Astrocyte of the spinal cord (primary cell): ENCODE data around the gene SLIT3.

Source experiments
- DNase-seq: peaks from one replicate; pipeline ENCODE4 v3.0.0; 2011; ENCODE audit warnings: low read depth, low spot score
- H3K4me3 ChIP-seq: 2 replicates; pipeline ENCODE4 v1.5.1; 2011; ENCODE audit warnings: low read depth, mild to moderate bottlenecking, low read length, moderate library complexity
- in situ Hi-C: cut with HindIII; loops from 2 replicates; pipeline ENCODE4 v1.10.0; 2017; ENCODE audit warnings: low sequenced_read_pairs
- TF ChIP-seq, protein P1 (sequence below): IDR thresholded peaks from 2 replicates; pipeline ENCODE4 v1.5.1; 2012; ENCODE audit warnings: low read depth, mild to moderate bottlenecking, low read length, inconsistent platforms

The SLIT3 gene

DNA sequence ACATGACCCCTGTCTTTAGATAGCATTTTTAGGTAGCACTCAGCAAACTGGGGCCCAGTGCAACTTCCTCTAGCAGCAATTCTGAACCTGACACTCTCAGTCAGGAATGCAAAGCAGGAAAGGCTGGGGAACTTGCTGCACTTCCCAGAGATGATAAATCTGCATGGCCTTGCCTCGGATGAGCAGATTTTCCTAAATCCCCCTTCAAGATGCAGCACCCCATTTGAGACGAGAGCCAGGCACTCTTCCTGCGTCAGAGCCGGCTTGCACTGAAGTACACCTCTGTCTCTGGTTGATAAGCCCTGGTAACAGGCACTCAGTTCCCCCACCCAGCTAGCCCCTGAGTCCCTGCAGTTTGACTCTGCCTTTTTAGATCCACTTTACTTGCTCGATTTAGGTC lies 425.1 kb downstream of the SLIT3 start:
- DNase-seq: no peak
- no peak overlapping the region for H3K4me3 ChIP-seq
- TF ChIP-seq, protein P1, sequence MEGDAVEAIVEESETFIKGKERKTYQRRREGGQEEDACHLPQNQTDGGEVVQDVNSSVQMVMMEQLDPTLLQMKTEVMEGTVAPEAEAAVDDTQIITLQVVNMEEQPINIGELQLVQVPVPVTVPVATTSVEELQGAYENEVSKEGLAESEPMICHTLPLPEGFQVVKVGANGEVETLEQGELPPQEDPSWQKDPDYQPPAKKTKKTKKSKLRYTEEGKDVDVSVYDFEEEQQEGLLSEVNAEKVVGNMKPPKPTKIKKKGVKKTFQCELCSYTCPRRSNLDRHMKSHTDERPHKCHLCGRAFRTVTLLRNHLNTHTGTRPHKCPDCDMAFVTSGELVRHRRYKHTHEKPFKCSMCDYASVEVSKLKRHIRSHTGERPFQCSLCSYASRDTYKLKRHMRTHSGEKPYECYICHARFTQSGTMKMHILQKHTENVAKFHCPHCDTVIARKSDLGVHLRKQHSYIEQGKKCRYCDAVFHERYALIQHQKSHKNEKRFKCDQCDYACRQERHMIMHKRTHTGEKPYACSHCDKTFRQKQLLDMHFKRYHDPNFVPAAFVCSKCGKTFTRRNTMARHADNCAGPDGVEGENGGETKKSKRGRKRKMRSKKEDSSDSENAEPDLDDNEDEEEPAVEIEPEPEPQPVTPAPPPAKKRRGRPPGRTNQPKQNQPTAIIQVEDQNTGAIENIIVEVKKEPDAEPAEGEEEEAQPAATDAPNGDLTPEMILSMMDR: no peak
- in situ Hi-C loops: no loop called here

DNA sequence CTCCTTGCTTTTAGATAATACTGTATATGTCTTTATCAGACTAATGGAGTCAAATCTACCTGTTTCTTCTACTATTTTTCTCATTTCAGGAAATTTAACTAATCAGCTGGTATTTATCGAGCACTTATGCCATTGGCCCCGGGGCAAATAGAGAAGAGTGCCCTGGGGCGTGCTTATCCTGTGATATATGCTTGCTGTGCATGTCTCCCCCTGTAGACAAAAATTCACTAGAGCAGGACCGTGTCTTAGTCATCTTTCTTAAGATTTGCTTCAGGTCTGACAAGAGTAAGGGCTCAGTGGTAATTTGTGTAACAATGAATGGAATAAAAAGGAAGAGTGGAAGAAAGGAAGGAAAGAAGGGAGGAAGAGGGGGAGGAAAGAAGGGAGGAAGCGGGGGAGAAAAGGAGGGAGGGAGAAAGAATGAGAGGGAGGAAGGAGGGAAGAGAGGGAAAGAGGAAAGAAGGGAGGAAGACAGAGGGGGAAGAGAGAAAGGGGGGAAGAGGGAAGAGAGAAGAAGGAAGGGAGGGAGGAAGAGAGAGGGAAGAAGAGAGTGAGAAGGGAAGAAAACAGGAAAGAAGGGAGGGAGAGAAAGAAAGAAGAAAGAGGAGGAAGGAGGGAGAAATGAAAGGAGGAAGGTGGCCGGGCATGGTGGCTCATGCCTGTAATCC lies 426.1 kb downstream of the SLIT3 start:
- in situ Hi-C loops: no loop called here

DNA sequence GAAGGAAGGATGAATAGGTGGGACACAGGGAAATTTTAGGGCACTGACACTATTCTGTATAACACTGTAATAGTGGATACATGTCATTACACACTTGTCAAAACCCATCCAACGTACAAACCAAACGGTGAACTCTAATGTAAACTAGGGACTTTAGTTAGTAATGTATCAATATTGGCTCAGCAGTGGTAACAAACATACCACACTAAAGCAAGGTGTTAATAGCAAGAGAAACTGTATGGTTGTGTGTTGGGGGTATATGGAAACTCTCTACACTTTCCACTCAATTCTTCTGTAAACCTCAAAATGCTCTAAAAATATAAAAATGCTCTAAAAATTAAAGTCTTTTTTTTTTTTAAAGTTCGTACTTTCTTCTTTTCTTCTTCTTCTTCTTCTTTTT lies 428.7 kb downstream of the SLIT3 start:
- TF ChIP-seq, protein P1: no peak
- H3K4me3 ChIP-seq: no peak overlapping the region
- DNase-seq: no peak
- in situ Hi-C loops: no loop called here

More for the DNA sequence above, 426.1 kb downstream of the SLIT3 start:
- H3K4me3 ChIP-seq: no peak overlapping the region
- DNase-seq: no peak
- TF ChIP-seq, protein P1: peak; percentile 25

DNA sequence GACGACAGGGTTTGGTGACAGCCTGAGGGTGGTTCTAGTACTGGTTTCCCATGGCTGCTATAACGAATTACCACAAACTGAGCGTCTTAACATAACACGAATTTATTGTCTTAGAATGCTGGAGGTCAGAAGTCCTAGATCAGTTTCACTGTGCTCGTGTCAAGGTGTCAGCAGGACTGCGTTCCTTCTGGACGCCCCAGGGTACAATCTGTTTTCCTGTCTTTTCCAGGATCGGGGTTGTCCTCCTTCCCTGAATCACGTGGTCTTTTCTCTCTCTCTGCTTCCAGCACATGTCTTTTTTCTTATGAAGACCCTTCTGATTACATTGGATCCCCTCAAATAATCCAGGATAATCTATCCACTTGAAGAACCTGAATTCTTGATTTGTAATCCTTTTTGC lies 430.0 kb downstream of the SLIT3 start:
- no peak for DNase-seq
- in situ Hi-C loops: no loop called here
- no peak overlapping the region for H3K4me3 ChIP-seq
- TF ChIP-seq, protein P1: no peak

DNA sequence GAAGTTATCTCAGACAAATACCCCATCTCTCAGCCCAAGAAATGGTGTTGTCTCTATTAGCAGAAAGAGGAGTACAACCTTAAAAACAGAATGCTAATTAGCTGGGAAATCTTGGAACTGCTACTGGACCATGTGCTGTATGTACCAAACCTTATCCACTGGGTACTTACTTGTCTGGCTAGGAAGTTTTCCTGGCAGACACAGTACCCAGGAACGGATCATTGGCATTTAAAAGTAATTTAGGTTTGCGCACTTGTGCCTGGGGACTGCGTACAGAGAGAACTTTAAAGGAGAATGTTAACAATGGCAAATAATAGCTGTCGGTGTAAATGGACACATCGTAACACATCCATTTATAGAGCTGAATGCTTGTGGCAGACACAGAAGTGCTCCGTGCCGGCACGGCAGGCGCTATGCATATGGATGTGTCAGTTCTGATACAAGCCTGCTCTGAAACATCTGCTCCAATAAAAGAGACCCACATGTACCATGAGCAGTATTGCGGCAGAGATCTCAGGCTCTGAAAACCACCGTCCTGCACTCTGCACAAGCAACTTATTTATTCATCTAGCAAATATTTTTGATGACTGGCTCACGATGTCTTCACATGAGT lies 431.2 kb downstream of the SLIT3 start:
- no peak overlapping the region for H3K4me3 ChIP-seq
- no peak for DNase-seq
- TF ChIP-seq, protein P1: no peak
- in situ Hi-C loops: no loop called here

DNA sequence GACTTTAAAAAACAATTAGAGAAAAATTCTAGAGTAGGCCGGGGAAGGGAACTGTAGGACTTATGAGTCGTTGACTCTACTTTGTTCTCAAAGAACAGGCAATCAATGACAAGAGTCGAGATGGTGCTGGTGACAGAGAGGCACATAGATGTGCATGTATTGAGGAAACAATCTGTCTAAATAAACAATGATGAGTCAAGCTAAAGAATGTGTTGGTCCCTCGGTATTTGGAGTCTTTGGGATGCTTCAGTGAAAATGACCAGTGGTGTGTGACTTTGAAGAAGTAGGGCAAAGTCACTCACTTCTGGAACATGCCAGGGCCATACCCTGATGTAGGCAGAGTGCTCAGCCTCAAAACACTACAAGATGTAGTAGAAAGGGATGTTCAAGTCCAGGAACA lies 433.7 kb downstream of the SLIT3 start:
- in situ Hi-C loops: no loop called here
- DNase-seq: no peak
- TF ChIP-seq, protein P1: no peak
- no peak overlapping the region for H3K4me3 ChIP-seq
